ENCODE data around the gene PHACTR3.

PHACTR3 gene

GRCh38 chr20:59807909-59808728, 203.8 kb downstream of the PHACTR3 start:
- DNase-seq: no peak

GRCh38 chr20:59808729-59809381, 204.5 kb downstream of the PHACTR3 start:
- no peak for DNase-seq

- no peak for DNase-seq
Measured at GRCh38 chr20:59809630-59810448, 205.5 kb downstream of the PHACTR3 start.

- no peak for DNase-seq
Measured at GRCh38 chr20:59810449-59811187, 206.3 kb downstream of the PHACTR3 start.

GRCh38 chr20:59811681-59812171, 207.4 kb downstream of the PHACTR3 start:
- DNase-seq: no peak

GRCh38 chr20:59812286-59813125, 208.2 kb downstream of the PHACTR3 start:
- no peak for DNase-seq

- DNase-seq: no peak
Measured at GRCh38 chr20:59813126-59813947, 209.0 kb downstream of the PHACTR3 start.

GRCh38 chr20:59813948-59814839, 209.9 kb downstream of the PHACTR3 start:
- no peak for DNase-seq

- DNase-seq: no peak
Measured at GRCh38 chr20:59814840-59815340, 210.6 kb downstream of the PHACTR3 start.

GRCh38 chr20:59816146-59816738, 211.9 kb downstream of the PHACTR3 start:
- no peak for DNase-seq

GRCh38 chr20:59817406-59817805, 213.1 kb downstream of the PHACTR3 start:
- DNase-seq: no peak

GRCh38 chr20:59817846-59818615, 213.7 kb downstream of the PHACTR3 start:
- no peak for DNase-seq

- no peak for DNase-seq
Measured at GRCh38 chr20:59818911-59819310, 214.6 kb downstream of the PHACTR3 start.

GRCh38 chr20:59819496-59820203, 215.3 kb downstream of the PHACTR3 start:
- no peak for DNase-seq

GRCh38 chr20:59820204-59821041, 216.1 kb downstream of the PHACTR3 start:
- peak; percentile 79 for DNase-seq

- DNase-seq: no peak
Measured at GRCh38 chr20:59821201-59821600, 216.9 kb downstream of the PHACTR3 start.

- no peak for DNase-seq
Measured at GRCh38 chr20:59821788-59822187, 217.4 kb downstream of the PHACTR3 start.

Measured in NCI-H2029 treated with DMSO at 0.1 percent for 48 hours (cell line).